ENCODE measurements around the gene C22orf42. TPM values are rescaled to one million over a fixed set of nuclear protein-coding genes. Genes with fewer than 3 reads are reported as not detected.

The C22orf42 gene
- total RNA-seq, 1 experiment from 2014 or later = not detected

DNA sequence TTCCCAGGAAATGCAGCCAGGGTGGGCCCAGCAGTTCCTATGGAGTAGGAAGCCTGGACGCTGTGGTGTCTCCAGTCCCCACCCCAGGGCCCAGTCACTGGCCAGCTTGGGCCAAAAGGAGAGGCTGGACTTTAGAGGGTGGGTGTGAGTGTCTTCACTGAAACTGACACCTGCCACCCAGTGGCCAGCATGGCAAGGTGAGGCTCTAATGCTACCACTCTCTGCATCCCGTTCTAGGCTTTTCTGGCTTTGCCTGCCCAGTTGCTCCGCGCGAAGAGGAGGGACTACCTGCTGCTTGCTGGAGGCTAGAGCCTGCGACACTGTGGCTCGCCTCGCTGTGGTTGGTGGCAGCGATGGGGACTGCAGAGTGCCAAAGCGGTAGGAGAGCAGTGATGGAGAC, 35.4 kb downstream of the C22orf42 start:
- TF ChIP-seq, protein P1, sequence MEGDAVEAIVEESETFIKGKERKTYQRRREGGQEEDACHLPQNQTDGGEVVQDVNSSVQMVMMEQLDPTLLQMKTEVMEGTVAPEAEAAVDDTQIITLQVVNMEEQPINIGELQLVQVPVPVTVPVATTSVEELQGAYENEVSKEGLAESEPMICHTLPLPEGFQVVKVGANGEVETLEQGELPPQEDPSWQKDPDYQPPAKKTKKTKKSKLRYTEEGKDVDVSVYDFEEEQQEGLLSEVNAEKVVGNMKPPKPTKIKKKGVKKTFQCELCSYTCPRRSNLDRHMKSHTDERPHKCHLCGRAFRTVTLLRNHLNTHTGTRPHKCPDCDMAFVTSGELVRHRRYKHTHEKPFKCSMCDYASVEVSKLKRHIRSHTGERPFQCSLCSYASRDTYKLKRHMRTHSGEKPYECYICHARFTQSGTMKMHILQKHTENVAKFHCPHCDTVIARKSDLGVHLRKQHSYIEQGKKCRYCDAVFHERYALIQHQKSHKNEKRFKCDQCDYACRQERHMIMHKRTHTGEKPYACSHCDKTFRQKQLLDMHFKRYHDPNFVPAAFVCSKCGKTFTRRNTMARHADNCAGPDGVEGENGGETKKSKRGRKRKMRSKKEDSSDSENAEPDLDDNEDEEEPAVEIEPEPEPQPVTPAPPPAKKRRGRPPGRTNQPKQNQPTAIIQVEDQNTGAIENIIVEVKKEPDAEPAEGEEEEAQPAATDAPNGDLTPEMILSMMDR (IDR thresholded peaks at IDR 0.05; ENCODE audit: insufficient read depth in 1 of 2, low read depth in 1 of 2, low read length in 1 of 2, severe bottlenecking in 1 of 2, unreplicated experiment in 1 of 2) = peak in 1 of 2 experiments; percentile 39
- POLR2A ChIA-PET = no interaction called here
- no peaks in the 10 kb centered on the region for H3K4me1 ChIP-seq
- H3K36me3 Mint-ChIP-seq (ENCODE audit: insufficient read depth, unreplicated experiment) = no peaks in the 10 kb centered on the region
- no peak overlapping the region for H3K4me3 Mint-ChIP-seq (ENCODE audit: unreplicated experiment)
- H3K9me3 ChIP-seq = no peaks in the 10 kb centered on the region
- no peaks in the 10 kb centered on the region for H3K36me3 ChIP-seq (ENCODE audit: control insufficient read depth, insufficient read depth, low read length)
- no peak overlapping the region for H3K27ac Mint-ChIP-seq (ENCODE audit: unreplicated experiment)
- H3K4me1 Mint-ChIP-seq (ENCODE audit: low read depth, unreplicated experiment) = no peaks in the 10 kb centered on the region
- H3K27me3 ChIP-seq (replicated peaks; ENCODE audit: control insufficient read depth, insufficient read depth, low read length) = no peaks in the 10 kb centered on the region
- H3K4me3 ChIP-seq (ENCODE audit: low read depth, low read length) = no peak overlapping the region
- H3K27me3 Mint-ChIP-seq (ENCODE audit: insufficient read depth, unreplicated experiment) = peaks cover 5% of the 10 kb centered on the region
- intact Hi-C loops (cut with micrococcal nuclease; ENCODE audit: unreplicated experiment) = loop anchor here (1.0 to 10.0 kb wide), 2 partner anchors 81 to 146 kb away; partner anchors contain the start of gene RFPL2
- no TSS peak for BruUV-seq (replicated peaks)
- peak; percentile 48 to 49 for DNase-seq
- CTCF ChIA-PET = no interaction called here
- H3K9me3 Mint-ChIP-seq (ENCODE audit: unreplicated experiment) = no peaks in the 10 kb centered on the region

DNA sequence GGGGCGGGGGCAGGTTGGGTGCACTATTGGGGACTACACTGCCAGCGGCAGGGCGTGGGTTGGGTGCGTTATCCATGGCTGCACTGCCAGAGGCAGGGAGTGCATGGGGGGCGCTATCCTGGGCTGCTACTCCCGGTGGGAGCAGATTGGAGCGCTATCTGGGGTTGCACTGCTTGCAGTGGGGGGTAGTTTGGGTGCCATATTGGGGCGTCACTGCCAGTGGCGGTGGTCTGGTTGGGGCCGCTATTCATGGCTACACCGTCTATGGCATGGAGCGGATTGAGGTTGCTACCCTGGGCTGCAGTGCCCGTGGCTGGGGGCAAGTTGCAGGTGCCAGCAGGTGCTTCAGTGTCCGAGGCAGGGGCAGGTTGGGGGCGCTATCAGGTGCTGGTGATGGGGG, 36.2 kb downstream of the C22orf42 start:
- Histone ChIP-seq H3K4me1 (no peaks in the 10 kb centered on the region), H3K27me3 (replicated peaks; ENCODE audit: control insufficient read depth, insufficient read depth, low read length) (no peaks in the 10 kb centered on the region), H3K36me3 (ENCODE audit: control insufficient read depth, insufficient read depth, low read length) (no peaks in the 10 kb centered on the region), H3K9me3 (no peaks in the 10 kb centered on the region), H3K4me3 (ENCODE audit: low read depth, low read length) (no peak overlapping the region)
- H3K27ac Mint-ChIP-seq (ENCODE audit: unreplicated experiment) = no peak overlapping the region
- H3K9me3 Mint-ChIP-seq (ENCODE audit: unreplicated experiment) = no peaks in the 10 kb centered on the region
- H3K27me3 Mint-ChIP-seq (ENCODE audit: insufficient read depth, unreplicated experiment) = peaks cover 5% of the 10 kb centered on the region
- TF ChIP-seq, protein P1 (IDR thresholded peaks at IDR 0.05; ENCODE audit: insufficient read depth in 1 of 2, low read depth in 1 of 2, low read length in 1 of 2, severe bottlenecking in 1 of 2, unreplicated experiment in 1 of 2) = no peak
- no peaks in the 10 kb centered on the region for H3K36me3 Mint-ChIP-seq (ENCODE audit: insufficient read depth, unreplicated experiment)
- no peaks in the 10 kb centered on the region for H3K4me1 Mint-ChIP-seq (ENCODE audit: low read depth, unreplicated experiment)
- CTCF ChIA-PET = no interaction called here
- no peak overlapping the region for H3K4me3 Mint-ChIP-seq (ENCODE audit: unreplicated experiment)
- no peak for DNase-seq
- POLR2A ChIA-PET = no interaction called here
- BruUV-seq (replicated peaks) = no TSS peak
- intact Hi-C loops (cut with micrococcal nuclease; ENCODE audit: unreplicated experiment) = loop anchor here (1.0 to 10.0 kb wide), 2 partner anchors 82 to 146 kb away; partner anchors contain the start of gene RFPL2

DNA sequence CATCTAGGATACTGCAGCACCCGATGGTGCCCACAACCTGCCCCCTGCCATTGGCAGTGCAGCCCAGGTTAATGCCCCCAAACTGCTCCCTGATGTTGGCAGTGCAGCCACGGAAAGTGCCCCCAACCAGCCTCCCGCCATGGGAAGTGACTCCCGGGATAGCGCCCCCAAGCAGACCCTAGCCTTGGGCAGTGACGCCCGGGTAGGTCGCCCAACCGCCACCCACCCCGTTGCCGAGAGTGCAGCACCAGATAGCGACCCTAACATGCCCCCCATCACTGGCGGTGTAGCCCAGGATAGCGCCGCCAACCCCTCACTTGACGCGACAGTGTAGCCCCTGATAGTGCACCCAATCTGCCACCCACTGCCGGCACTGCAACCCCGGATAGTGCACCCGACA, 38.5 kb downstream of the C22orf42 start:
- H3K36me3 ChIP-seq (ENCODE audit: control insufficient read depth, insufficient read depth, low read length) = no peaks in the 10 kb centered on the region
- no peak overlapping the region for H3K27ac Mint-ChIP-seq (ENCODE audit: unreplicated experiment)
- DNase-seq = no peak
- H3K4me3 ChIP-seq (ENCODE audit: low read depth, low read length) = no peak overlapping the region
- POLR2A ChIA-PET = no interaction called here
- no peak overlapping the region for H3K4me3 Mint-ChIP-seq (ENCODE audit: unreplicated experiment)
- BruUV-seq (replicated peaks) = no TSS peak
- H3K9me3 Mint-ChIP-seq (ENCODE audit: unreplicated experiment) = no peaks in the 10 kb centered on the region
- H3K27me3 ChIP-seq (replicated peaks; ENCODE audit: control insufficient read depth, insufficient read depth, low read length) = no peaks in the 10 kb centered on the region
- H3K4me1 ChIP-seq = no peaks in the 10 kb centered on the region
- CTCF ChIA-PET = no interaction called here
- intact Hi-C loops (cut with micrococcal nuclease; ENCODE audit: unreplicated experiment) = loop anchor here (10.0 kb wide), 1 partner anchor 84 kb away; the partner anchor contains the start of gene RFPL2
- no peaks in the 10 kb centered on the region for H3K9me3 ChIP-seq
- TF ChIP-seq, protein P1 (IDR thresholded peaks at IDR 0.05; ENCODE audit: insufficient read depth in 1 of 2, low read depth in 1 of 2, low read length in 1 of 2, severe bottlenecking in 1 of 2, unreplicated experiment in 1 of 2) = no peak
- no peaks in the 10 kb centered on the region for H3K4me1 Mint-ChIP-seq (ENCODE audit: low read depth, unreplicated experiment)
- H3K27me3 Mint-ChIP-seq (ENCODE audit: insufficient read depth, unreplicated experiment) = peaks cover 12% of the 10 kb centered on the region
- no peaks in the 10 kb centered on the region for H3K36me3 Mint-ChIP-seq (ENCODE audit: insufficient read depth, unreplicated experiment)

Data from Caco-2 (cell line).